CD1c-positive myeloid dendritic cell (primary cell): ENCODE measurements around the gene TNK1.

Experiments
- DNase-seq: peaks from one replicate; pipeline ENCODE4 v3.0.0-alpha.2; 2016; ENCODE audit errors: extremely low spot score

TNK1 gene

DNA sequence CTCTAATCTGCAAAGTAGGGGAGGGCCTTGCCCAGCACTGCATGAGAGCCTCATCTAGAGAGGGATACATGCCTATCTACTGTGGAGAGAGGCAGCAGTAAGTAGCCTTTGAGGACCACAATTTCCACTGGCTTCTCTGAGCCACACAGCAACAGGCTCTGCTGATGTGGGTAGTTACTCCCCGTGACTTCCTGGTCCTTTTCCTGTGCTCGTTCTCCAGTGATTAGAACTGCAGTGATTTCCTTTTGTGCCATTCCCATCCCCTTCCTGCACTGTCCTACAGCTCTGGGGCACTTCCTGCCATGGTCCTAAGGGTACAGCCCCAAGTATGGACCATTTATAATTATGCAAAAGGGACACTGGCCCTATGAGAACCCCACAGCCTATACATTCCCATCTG lies 10.4 kb downstream of the TNK1 start:
- no peak for DNase-seq

GRCh38 chr17:7392696-7393612 lies 12.1 kb downstream of the TNK1 start:
- DNase-seq: no peak

- DNase-seq: peak; percentile 36
Measured at GRCh38 chr17:7393613-7394451, 12.9 kb downstream of the TNK1 start.

GRCh38 chr17:7394452-7395191 lies 13.7 kb downstream of the TNK1 start, which contains the start of gene PLSCR3:
Gene PLSCR3, minus strand, starts transcription at chr17:7394525. Its CDS starts 415 bp downstream, at chr17:7394110.
- DNase-seq: peak; percentile 90

DNA sequence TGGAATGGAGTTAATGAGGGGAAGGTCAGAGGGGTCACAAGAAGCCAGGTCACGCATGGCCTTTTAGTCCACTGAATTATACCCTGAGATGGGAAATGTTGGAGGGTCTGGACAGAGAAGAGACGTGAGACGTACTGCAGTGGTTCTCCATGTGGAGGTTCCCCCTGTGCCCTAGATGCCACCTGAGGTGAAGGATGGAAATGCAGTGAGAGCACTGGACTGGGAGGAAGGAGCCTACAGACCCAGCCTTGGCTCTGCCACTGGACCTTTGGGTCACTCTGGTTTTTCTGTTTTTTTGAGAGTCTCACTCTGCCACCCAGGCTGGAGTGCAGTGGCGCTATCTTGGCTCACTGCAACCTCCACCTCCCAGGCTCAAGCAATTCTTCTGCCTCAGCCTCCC lies 15.3 kb downstream of the TNK1 start:
- DNase-seq: no peak

GRCh38 chr17:7398612-7399011 lies 17.7 kb downstream of the TNK1 start:
- DNase-seq: no peak

DNA sequence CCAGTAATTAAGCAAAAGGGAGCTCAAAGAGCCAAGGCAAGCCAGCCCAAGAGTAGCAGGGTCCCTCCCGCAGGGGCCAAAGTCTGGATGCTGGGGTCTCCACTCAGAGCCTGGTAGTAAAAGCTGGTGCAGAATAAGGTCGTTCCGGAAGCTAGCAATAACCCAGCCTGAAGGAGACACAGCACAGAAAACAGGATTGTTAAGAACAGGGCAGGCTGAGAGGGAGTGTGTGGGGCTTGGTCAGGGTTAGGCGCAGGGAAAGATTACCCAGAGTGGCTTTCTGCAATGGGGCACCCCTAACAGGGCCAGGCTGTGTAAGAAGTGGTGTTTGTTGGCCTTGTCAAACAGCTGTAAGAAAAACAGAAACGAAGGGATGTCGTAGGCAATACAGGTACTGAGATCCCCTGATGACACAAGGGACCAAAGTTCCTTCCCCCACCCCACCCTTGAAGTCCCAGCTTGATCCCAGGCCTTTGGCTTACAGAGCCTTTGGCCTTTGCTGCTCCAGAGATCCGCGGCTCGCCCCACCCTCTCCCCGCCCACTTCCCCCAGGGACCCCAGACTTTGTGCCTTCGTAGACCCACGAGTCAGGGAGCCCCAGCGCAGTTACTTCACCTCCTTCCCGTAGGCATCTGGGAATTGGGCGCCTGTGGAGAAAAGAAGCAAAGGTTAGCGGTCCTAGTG lies 22.3 kb downstream of the TNK1 start:
- DNase-seq: peak; percentile 41

GRCh38 chr17:7403727-7403976 lies 22.8 kb downstream of the TNK1 start:
- DNase-seq: no peak

DNA sequence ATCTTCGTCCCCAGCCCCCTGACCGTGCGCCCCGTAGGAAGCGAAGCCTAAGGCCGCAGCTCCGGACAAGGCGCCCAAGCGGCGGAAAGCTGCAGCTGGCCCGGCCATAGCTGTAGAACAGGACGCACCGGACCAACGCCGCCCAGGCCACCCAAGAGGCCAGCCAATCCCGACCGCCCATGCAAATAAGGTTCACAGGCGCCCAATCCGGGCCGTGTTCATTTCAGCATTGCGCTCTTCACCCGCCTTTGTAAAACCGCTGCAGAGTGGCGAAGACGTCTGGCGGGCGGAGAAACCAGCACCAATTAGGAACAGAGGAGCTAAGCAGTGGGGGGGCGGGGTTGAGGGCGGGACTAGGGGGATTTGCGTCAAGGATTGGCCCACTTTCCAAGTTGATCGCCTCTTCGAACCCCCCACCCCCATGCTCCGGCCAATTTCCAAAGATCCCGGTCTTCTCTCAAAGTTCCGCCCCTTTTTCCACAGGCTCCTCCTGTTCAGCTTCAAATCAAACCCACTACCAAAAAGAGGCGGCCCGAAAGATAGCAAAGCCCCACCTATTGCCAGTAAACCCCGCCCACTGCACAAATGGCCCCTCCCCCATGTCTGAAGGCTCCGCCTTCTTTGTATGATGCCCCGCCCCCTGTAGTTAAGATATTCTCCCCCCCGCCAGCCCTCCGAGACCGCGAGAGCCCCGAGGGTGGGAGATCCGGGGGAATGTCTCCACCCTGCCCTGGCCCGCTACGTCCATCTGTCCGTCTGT lies 23.3 kb downstream of the TNK1 start, which contains the start of gene TMEM256:
Gene TMEM256 (minus strand): TSS at position 121 of the 760 bp plus-strand sequence. CDS start 13 bp downstream, at position 108.
- peak; percentile 99 for DNase-seq

- peak; percentile 73 for DNase-seq
Measured at GRCh38 chr17:7404737-7405349, 24.0 kb downstream of the TNK1 start.

DNA sequence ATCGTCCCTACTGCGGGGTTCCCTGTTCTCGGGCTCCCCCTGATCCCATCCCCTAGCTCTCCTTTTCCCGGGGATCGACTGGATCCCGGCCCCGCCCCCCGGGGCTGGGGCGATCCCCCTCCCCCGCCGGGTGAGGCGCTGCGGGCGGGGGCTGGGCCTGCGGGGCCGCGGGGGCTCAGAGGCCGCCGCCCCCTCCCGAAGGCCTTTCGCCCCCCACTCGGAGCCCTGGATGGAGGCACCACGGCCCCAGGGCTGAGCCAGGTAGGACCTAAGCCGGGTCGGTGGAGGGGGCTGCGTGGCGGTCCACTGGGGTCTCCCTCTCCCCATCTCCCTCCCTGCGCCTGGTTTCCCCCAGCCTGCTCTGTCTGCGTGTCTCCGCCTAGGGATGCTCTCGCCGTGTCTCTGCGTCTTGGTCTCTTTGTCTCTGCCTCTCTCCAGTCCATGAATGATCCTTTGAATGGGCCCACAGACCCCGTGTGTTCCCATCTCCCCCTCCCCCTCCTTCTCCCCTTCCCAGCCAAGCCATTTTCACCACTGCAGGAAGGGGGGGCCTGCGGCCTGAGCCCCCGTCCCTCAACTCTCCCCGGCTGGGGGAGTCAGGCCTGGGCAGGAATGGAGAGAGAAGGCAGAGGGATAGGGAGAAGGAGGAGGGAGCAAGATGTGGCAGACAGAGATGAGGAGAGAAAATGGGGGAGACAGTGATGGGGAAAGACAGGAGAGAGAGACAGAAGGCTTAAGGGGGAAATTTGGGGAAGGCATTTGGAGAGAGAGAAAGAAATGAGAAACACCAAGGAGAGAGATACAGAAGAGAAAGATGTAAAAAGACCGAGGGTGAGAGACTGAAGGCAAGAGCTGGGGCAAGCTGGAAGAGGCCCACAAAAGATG lies 24.7 kb downstream of the TNK1 start:
- DNase-seq: no peak

GRCh38 chr17:7406235-7406825 lies 25.4 kb downstream of the TNK1 start:
- DNase-seq: no peak

DNA sequence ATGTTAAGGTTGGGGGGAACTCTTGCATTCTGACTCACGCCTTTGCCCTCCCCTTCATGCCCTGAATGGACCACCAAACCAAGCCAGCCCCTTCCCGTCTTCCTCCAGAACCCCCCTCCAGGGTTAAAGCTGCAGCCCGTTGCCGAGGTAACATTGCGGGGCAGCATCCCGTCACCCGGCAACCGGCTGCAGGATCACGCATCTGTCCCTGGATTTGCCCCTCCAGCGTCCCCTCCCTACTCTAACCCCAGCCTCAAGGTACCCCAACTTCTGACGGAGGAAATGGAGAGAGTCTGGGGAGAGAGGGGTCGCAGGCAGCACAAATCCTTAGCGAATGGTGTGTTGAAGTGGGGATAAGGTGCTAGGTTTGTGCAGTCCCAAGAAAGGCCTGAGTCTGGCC lies 26.2 kb downstream of the TNK1 start:
- no peak for DNase-seq

GRCh38 chr17:7407485-7408251 lies 26.8 kb downstream of the TNK1 start, which contains the start of gene NLGN2:
Gene NLGN2, plus strand, starts transcription at chr17:7407845. Its CDS starts 411 bp downstream, at chr17:7408256.
- DNase-seq: no peak

DNA sequence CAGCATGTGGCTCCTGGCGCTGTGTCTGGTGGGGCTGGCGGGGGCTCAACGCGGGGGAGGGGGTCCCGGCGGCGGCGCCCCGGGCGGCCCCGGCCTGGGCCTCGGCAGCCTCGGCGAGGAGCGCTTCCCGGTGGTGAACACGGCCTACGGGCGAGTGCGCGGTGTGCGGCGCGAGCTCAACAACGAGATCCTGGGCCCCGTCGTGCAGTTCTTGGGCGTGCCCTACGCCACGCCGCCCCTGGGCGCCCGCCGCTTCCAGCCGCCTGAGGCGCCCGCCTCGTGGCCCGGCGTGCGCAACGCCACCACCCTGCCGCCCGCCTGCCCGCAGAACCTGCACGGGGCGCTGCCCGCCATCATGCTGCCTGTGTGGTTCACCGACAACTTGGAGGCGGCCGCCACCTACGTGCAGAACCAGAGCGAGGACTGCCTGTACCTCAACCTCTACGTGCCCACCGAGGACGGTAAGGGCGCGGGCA lies 27.4 kb downstream of the TNK1 start:
- peak; percentile 25 for DNase-seq

- DNase-seq: no peak
Measured at GRCh38 chr17:7408863-7409262, 28.0 kb downstream of the TNK1 start.

GRCh38 chr17:7409716-7410115 lies 28.8 kb downstream of the TNK1 start:
- DNase-seq: no peak
